ENCODE results near the gene EXOSC2. TPM values are rescaled to one million over a fixed set of nuclear protein-coding genes. Genes with fewer than 3 reads are reported as not detected.

EXOSC2 gene
- total and polyA plus RNA-seq, 2 of the 8 experiments (the other 6 are each of a cell fraction or from before 2014, with no cell fraction given), result 47.8 to 93.6 TPM

DNA sequence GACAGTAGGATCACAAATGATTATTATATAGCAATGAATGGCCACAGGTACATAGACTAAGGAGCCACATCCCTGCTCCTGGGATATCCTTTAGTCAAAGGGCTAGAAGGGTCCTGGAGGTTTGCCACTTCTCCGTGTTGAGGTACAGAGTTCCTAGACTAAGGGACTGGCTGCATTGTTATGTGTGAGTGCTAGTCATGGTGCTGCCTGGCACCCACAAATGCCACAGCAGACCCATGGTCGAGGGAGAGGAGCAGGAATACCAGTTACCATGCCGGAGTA is 47.4 kb downstream of the EXOSC2 start:
- CTCF ChIA-PET (ENCODE audit: partially characterized antibody), result interaction anchor here (1.1 to 2.1 kb wide), 2 partner anchors 18 to 40 kb away, joined by 3 to 4 read pairs; no protein-coding TSS in a partner anchor
- no peak overlapping the region for H3K4ac ChIP-seq (replicated peaks; ENCODE audit: insufficient read length, low read depth, low read length)
- H3K79me1 ChIP-seq (ENCODE audit: low read depth, low read length), result peaks cover 10% of the 10 kb centered on the region
- no peak overlapping the region for H2BK5ac ChIP-seq (ENCODE audit: low read depth, low read length)
- H4K8ac ChIP-seq (ENCODE audit: extremely low read depth, insufficient read depth, low read length), result no peak overlapping the region
- H3K56ac ChIP-seq (replicated peaks; ENCODE audit: insufficient read length, low read depth, low read length), result no peak overlapping the region
- no peaks in the 10 kb centered on the region for H3K23me2 ChIP-seq (ENCODE audit: low read depth, low read length)
- H4K91ac ChIP-seq (replicated peaks; ENCODE audit: insufficient read length, low read length), result no peak overlapping the region
- no peak overlapping the region for H3K4me3 ChIP-seq (ENCODE audit: extremely low read depth in 1 of 4, insufficient read depth in 2 of 4, low read depth in 3 of 4, low read length in 4 of 4)
- H2BK15ac ChIP-seq (ENCODE audit: low read length), result no peak overlapping the region
- no peak overlapping the region for H2BK20ac ChIP-seq (ENCODE audit: low read length)
- H2AK5ac ChIP-seq (ENCODE audit: low read depth, low read length), result no peak overlapping the region
- WGBS, 2 experiments (ENCODE audit: extremely low coverage in 1 of 2, insufficient coverage in 1 of 2, insufficient read length in 1 of 2, insufficient replicate concordance in 2 of 2, low coverage in 1 of 2, low lambda C conversion rate in 2 of 2, missing lambda C conversion rate in 1 of 2), result 92% methylated on average over 3 of the region's 3 CpGs; no CpG with 5 or more reads in 1 of the 2 experiments
- H3K23ac ChIP-seq (ENCODE audit: insufficient read length), result no peak overlapping the region
- H2BK120ac ChIP-seq (replicated peaks; ENCODE audit: low read depth, low read length), result no peak overlapping the region
- H3K36me3 ChIP-seq (ENCODE audit: control insufficient read depth in 2 of 4, insufficient read depth in 4 of 4, low read length in 3 of 4), result no peaks in the 10 kb centered on the region
- peaks cover 0 to 2% of the 10 kb centered on the region in 2 experiments for H4K20me1 ChIP-seq (replicated peaks in 1 of 2; ENCODE audit: control insufficient read depth in 1 of 2, insufficient read depth in 2 of 2, low read length in 2 of 2)
- H4K5ac ChIP-seq (ENCODE audit: insufficient read length, low read depth, low read length), result no peak overlapping the region
- H3K14ac ChIP-seq (ENCODE audit: insufficient read length), result no peak overlapping the region
- no peak overlapping the region for H2AFZ ChIP-seq (ENCODE audit: low read length)
- H3K9me3 ChIP-seq (ENCODE audit: insufficient read depth in 2 of 2, low read depth in 1 of 2, low read length in 1 of 2), result no peaks in the 10 kb centered on the region
- peaks cover 4 to 64% of the 10 kb centered on the region in 2 experiments for H3K79me2 ChIP-seq (ENCODE audit: control insufficient read depth in 1 of 2, insufficient read depth in 2 of 2, low read length in 2 of 2)
- DNase-seq (ENCODE audit: low read depth in 1 of 2, low spot score in 2 of 2) (no peak), FAIRE-seq (no peak)
- no peak overlapping the region for H3K4me2 ChIP-seq (ENCODE audit: insufficient read depth in 1 of 2, low read depth in 2 of 2, low read length in 2 of 2)
- H2BK12ac ChIP-seq (ENCODE audit: low read depth, low read length), result no peak overlapping the region
- H3K27ac ChIP-seq (ENCODE audit: low read depth, low read length), result no peak overlapping the region
- no peak overlapping the region for H3K18ac ChIP-seq (ENCODE audit: extremely low read depth, low read length)
- H3K27me3 ChIP-seq (replicated peaks in 1 of 4; ENCODE audit: control insufficient read depth in 3 of 4, extremely low read depth in 1 of 4, insufficient read depth in 3 of 4, low read length in 3 of 4), result no peaks in the 10 kb centered on the region
- H3K9ac ChIP-seq (replicated peaks in 1 of 4; ENCODE audit: extremely low read depth in 1 of 4, low read depth in 3 of 4, low read length in 3 of 4), result no peak overlapping the region
- POLR2A ChIA-PET (ENCODE audit: partially characterized antibody), result no interaction called here
- TF ChIP-seq SAP30 (IDR thresholded peaks at IDR 0.05; ENCODE audit: insufficient read depth, insufficient replicate concordance, low read length) (no peak), EGR1 (IDR thresholded peaks at IDR 0.05; ENCODE audit: borderline replicate concordance, low read depth, low read length) (no peak), KDM5A (IDR thresholded peaks at IDR 0.05; ENCODE audit: low read length) (no peak), SP2 (IDR thresholded peaks at IDR 0.05; ENCODE audit: low read length) (no peak), GABPA (IDR thresholded peaks at IDR 0.05; ENCODE audit: borderline replicate concordance, insufficient read depth, low read length) (no peak), NANOG (IDR thresholded peaks at IDR 0.05; ENCODE audit: insufficient read depth, low read depth, low read length, poor library complexity, severe bottlenecking) (no peak), HDAC2 (IDR thresholded peaks at IDR 0.05; ENCODE audit: borderline replicate concordance in 1 of 2, low read depth in 2 of 2, low read length in 2 of 2) (no peak), YY1 (IDR thresholded peaks at IDR 0.05; ENCODE audit: low read depth, low read length) (no peak)
- TF ChIP-seq, protein P1, sequence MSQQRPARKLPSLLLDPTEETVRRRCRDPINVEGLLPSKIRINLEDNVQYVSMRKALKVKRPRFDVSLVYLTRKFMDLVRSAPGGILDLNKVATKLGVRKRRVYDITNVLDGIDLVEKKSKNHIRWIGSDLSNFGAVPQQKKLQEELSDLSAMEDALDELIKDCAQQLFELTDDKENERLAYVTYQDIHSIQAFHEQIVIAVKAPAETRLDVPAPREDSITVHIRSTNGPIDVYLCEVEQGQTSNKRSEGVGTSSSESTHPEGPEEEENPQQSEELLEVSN (IDR thresholded peaks at IDR 0.05), result no peak
- TF ChIP-seq, protein P2, sequence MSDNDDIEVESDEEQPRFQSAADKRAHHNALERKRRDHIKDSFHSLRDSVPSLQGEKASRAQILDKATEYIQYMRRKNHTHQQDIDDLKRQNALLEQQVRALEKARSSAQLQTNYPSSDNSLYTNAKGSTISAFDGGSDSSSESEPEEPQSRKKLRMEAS (IDR thresholded peaks at IDR 0.05), result no peak
- H3K4me1 ChIP-seq (replicated peaks in 1 of 4; ENCODE audit: control insufficient read depth in 3 of 4, insufficient read depth in 4 of 4, low read length in 3 of 4), result peaks cover 0 to 5% (median 2%) of the 10 kb centered on the region in 4 experiments; a peak in 2 of 7 replicates

Data from H1 (cell line).